SHP77 treated with DMSO at 0.1 percent for 48 hours (cell line): ENCODE data around the gene ANKFN1.
"Not testable (repeated sequence)": the region's sequence is repeated elsewhere in the genome, so short reads cannot be mapped to it uniquely, and the experiment has no call there.

Source experiments
- DNase-seq: peaks from one replicate; lab custom pipeline; 2025; lab: John Stamatoyannopoulos, UW

ANKFN1 gene

GRCh38 chr17:56288786-56289185 is 135.5 kb downstream of the ANKFN1 start:
- DNase-seq, result not testable (repeated sequence)

- DNase-seq, result no peak
These were observed 136.0 kb downstream of the ANKFN1 start for GRCh38 chr17:56289321-56289720.

- DNase-seq, result no peak
These were observed 137.0 kb downstream of the ANKFN1 start for GRCh38 chr17:56290101-56290801.

DNA sequence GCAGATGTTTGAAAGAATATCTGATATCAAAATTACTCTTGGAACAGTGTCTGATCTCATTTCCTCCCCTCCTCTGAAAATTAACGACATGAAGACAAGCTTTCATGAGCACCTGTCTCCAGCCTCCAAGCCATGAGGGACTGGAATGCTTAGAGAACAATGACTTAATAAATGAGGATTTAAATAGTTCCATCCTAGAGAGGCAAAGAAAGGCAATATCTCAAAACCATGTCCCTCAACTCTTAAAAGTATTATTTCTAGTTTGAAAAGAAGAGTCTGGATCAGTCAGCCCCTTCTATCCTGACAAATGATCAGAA is 137.5 kb downstream of the ANKFN1 start:
- no peak for DNase-seq

DNA sequence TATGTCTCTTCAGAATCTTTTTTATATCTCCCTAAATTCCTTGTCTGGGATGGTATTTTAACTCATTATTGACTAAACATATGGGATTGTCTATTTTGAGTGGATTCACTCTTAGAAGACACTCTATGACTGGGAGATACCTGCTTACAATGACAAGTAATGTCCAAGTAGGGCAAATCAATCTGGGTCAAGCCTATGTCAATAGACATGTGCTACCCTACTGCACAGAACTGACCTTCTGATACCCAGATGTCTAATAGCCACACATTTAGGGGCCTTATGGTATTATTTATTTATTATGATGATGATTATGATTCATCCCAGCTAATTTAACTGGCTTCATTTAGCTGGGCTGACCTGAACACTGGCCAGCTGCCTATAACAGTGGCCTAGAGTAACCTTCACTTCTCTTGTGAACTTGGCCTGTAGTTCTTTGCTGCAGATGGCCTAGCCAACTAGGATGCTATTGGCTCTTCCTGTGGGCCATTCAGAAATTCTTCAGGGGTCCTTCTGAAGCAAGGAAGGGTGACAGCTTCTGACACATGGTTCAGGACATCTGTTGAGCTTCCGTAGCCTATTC is 138.0 kb downstream of the ANKFN1 start:
- DNase-seq, result no peak

DNA sequence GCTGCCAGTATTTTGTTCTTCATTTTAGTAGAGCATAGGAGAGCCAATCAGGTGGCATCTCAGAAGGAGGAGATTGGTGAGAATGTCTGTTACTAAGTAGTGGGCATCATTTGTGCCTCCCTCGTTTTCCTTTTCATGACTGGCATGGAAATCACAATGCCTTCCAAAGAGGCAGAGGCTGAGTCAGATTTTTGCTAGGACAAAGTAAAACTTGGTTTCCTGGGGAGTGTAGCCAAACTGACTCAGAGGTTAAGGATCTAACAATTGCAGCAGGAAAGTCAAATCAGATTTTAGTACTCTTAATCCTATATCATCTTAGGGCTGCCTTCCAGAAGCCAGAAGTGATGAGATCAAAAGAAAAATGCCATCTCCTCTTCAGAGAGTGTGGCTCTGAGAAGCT is 138.7 kb downstream of the ANKFN1 start:
- DNase-seq, result no peak

DNA sequence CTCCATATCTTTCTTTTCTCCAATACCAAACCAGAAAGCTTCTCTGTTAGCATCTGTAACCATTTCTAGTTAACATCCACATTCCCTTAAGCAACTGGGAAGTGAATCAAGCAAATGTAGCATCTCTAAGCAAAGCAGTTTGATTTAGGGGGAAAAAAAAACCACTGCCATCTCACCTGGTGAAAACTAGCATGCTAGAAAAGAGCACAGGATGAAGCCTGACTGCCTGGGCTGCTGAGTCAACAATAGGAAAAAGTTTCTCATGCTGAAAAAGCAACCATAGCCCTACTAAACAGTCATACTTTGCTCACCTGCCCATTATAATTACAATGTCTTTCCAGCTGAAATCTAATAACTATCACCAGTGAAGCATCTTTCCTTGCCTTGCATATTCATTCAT is 139.3 kb downstream of the ANKFN1 start:
- DNase-seq, result no peak

DNA sequence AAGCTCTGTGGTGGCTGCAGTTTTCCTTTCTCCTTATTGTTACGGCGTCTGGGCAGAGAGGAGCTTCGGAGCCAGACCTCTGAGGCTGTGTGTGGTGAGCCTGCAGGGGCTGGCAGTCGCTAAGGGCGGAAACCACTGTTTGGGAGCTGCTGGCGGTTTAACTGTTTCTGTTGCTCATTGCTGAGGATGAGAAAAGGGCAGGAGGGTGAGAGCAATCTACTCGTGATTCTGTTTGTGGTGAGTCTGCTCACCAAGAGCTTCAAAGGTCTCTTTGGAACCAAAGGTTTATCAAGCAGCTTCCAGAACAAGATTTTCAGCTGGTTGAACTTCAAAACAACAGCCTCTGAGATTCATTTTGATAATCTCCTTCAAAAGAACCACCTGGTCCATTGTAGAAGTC is 143.9 kb downstream of the ANKFN1 start:
- no peak for DNase-seq

DNA sequence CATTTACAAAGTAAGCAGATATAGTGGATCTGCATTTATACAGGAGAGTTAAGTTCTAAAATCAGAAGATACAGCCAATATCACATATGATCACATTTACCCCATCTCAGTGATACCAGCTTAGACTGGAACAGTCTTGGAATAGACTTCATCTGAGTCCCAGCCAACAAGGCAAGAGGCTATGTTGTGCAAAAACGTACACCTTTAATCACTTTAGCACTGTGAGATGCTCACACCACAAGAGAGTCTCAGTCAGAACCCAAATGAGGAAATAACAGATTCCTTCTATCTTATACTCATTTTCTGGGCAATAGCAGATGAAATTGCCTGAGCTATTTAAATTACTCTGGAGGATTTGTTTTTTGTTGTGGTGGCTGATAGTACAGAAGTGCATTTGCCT is 145.6 kb downstream of the ANKFN1 start:
- DNase-seq, result no peak

- DNase-seq, result no peak
These were observed 146.9 kb downstream of the ANKFN1 start for GRCh38 chr17:56300144-56300543.

DNA sequence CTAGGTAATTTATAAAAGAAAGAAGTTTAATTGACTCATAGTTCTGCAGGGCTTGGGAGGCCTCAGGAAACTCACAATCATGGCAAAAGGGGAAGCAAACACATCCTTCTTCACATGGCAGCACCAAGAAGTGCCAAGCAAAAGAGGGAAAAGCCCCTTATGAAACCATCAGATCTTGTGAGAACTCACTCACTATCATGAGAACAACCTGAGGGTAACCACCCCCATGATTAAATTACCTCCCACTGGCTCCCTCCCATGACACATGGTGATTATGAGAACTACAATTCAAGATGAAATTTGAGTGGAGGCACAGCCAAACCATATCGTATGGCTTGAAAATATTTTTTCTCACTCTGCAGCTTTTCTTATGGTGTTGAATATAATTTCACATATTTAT is 151.7 kb downstream of the ANKFN1 start:
- no peak for DNase-seq

GRCh38 chr17:56309897-56310296 is 156.6 kb downstream of the ANKFN1 start:
- no peak for DNase-seq

- DNase-seq, result no peak
These were observed 157.5 kb downstream of the ANKFN1 start for GRCh38 chr17:56310782-56311181.

GRCh38 chr17:56313201-56313600 is 159.9 kb downstream of the ANKFN1 start:
- no peak for DNase-seq

- no peak for DNase-seq
These were observed 160.8 kb downstream of the ANKFN1 start for GRCh38 chr17:56314026-56314425.

- DNase-seq, result no peak
These were observed 161.8 kb downstream of the ANKFN1 start for GRCh38 chr17:56314984-56315602.

DNA sequence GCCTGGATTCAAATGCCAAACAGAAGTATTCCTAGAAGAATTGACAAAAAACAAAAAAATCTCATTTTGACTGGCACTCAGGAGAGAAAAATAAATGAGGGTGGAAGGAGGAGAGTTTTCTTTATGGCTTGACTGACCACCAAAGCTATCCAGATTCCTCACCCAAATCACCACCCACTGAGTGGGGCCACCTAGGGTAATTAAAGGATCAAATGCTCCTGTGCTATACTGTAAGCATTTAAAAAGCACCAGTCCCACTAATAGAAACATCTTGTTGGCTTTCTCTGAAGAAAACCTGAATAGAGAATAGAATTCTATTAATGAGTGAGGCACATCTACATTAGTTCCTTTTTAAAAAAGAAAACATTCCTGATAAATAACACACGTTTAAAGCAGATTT is 163.3 kb downstream of the ANKFN1 start:
- DNase-seq, result no peak

DNA sequence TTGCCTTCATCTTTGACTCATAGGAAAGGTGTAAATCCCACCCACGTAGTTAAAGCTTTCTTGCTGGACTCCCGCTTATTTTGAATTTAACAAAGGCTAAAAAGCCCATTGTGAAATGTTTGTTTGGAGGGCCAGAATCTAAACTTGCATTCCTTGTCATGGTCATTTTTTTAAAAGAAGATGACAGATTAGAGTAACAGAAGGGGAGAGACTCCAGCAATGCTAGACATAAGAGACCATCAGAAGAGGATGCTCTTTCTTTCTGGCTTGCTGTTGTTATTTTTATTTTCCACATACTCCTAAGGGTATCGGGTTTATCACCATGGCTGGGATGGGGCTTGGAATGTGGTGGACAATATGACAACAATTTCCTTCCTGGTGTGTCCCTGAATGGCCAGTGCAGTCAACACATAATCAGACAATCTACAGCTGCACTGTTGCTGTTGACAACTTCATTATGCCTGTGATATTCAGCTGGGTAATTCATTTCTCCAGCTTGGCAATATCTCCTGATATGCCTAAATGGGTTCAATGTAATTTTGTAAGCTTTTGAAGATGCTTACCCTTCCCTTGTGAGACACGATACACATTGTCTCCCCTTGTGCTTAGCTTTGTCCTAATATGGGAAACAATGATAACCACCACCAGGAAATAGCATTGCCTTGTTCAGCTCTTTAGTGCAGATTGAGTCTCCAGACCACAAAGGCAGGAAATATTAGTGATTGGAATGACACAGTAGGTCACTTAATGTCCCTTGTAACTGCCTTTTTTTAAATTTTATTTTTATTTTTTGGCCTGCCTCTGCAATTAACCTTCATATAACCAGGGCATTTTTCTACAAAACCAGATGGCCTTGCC is 164.3 kb downstream of the ANKFN1 start:
- no peak for DNase-seq

GRCh38 chr17:56319531-56319930 is 166.3 kb downstream of the ANKFN1 start:
- DNase-seq, result peak; percentile 26

DNA sequence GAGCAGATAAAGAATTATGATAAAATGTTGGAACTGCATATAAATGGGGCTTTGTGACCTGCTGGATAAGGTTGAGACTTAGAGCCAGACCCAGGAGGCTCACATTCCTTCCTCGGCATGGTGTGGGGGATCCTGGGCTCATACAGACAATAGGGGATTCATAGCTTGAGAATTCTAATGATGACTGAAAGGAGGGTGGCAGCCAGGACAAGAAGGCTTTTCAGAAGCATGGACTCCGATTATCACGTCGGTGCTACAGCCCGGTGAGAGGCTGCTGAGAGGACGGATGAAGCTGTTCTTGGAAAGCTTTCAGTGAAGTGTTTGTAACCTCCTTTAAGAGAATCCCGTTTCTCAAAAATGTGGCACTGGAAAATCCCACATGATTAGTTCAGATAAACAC is 167.2 kb downstream of the ANKFN1 start:
- DNase-seq, result no peak

DNA sequence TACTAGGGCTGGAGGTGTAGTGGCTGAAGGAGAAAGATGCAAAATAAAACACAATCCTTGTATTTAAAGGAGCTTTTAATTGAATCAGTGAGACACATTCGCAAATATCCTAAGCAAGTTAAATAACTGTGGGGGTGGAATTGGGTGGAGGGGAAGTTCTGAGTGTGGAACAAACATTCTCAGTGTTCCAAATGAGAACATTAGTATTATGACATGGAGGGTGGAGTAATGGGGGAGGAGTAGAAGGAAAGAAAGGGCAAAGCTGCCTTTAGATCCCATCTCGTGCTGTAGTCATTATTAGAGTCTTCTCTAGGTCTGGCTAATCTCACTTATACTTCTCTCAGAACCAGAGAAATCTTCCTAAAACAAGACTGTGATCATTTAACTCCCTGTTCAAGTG is 169.7 kb downstream of the ANKFN1 start:
- no peak for DNase-seq

GRCh38 chr17:56324676-56325075 is 171.4 kb downstream of the ANKFN1 start:
- no peak for DNase-seq
